GM19397 (cell line): ENCODE measurements around the gene CWC27.

ENCODE experiments used
- ATAC-seq: cut with Tn5 transposase; IDR thresholded peaks from one replicate; pipeline ENCODE4 v1.9.1; 2021; ENCODE audit warnings: mild to moderate bottlenecking, moderate library complexity; ENCODE audit not compliant: unreplicated experiment

The CWC27 gene

DNA sequence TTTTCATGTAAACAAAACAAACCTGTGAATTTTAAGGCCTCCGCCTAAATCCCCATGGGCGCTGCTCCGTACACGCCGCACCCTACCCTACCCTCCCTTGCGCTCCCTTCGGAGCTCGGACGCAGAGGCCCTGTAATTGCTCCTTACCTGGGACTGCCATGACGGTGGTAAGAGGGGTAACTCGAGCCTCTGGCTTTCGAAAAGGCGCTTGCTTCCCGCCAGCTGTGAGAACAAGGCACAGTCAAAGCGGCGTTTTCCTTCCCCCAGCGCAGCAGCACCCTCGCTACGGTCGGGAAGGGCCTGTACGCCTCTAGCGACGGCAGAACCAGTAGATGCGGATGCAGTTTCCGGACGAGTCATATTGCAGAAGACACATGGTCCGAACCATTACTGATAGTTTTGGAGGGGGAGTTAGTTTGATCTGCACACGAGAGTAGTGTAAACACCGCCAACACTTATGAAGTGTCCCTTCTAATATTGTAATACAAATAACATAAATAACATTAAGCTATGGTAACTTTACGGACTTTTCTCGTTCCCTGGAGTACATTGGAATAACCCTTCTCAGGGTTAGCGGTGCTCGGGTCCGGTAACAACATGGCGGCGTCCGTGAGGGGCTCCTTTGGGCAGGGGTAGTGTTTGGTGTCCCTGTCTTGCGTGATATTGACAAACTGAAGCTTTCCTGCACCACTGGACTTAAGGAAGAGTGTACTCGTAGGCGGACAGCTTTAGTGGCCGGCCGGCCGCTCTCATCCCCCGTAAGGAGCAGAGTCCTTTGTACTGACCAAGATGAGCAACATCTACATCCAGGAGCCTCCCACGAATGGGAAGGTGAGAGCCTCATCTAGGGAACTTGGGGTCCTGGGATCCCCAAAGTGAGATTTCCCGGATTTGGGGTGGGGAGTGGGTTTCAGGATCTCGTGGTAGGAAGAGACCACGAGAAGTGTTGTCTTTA, at the start of gene CWC27, which contains the start of gene SREK1IP1:
Gene CWC27 (plus strand): TSS at position 573 of the 955 bp plus-strand sequence. CDS start 217 bp downstream, at position 790.
Gene SREK1IP1 (minus strand): TSS at position 334 of the 955 bp plus-strand sequence. CDS start 174 bp downstream, at position 160.
- peak; percentile 98 for ATAC-seq

GRCh38 chr5:64722588-64722987, 46.1 kb upstream of the CWC27 start:
- ATAC-seq, result no peak

- no peak for ATAC-seq
Observed at GRCh38 chr5:64727150-64727549, 41.6 kb upstream of the CWC27 start.

- ATAC-seq, result no peak
Observed at GRCh38 chr5:64742411-64742810, 26.3 kb upstream of the CWC27 start.

GRCh38 chr5:64742821-64743220, 25.9 kb upstream of the CWC27 start:
- no peak for ATAC-seq

DNA sequence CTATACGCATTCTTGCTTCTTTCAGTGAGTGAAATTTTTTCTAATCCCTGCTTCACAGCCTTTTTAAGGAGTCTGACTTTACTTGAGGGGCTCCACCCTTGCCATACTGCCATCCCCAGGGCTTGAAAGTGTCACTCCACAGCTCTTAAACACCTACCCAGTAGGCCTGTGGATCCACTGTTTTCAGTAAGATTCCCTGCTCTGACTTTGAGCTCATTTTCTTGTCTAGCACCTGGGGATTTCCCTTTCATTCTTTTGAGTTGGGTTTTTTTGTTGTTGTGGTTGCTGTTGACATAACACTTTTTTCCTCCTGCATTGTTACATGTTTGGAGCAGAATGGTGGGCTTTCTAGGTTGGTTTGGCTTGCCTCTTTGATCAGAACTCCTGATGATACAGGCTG, 23.8 kb upstream of the CWC27 start:
- no peak for ATAC-seq

DNA sequence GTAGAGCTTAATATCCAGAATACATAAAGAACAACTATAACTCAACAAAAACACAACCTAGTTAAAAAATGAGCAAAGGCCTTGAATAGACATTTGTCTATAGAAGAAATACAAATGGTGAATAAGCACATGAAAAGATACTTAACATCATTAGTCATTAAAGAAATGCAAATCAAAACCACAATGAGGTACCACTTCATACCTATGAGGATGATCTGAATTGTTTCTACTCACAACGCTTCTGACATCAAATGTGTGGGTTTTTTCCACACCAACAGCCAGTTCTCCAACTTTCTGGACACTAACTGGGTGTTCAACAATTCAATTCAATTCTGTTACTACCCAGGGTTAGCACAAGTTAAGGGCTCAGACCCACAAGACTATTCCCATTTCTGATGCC, 22.3 kb upstream of the CWC27 start:
- no peak for ATAC-seq

DNA sequence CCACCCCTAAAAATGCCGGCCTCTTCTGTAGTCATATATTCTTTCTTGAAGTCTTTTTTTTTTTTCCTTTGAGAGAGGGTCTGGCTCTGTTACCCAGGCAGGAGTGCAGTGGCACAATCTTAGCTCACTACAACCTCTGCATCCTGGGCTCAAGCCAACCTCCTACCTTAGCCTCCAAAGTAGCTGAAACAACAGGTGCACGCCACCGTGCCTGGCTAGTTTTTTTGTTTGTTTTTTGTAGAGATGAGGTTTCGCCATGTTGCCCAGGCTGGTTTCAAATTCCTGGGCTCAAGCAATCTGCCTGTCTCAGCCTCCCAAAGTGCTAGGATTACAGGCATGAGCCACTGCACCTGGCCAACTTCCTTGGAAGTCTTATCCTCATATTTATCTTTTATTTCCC, 19.3 kb upstream of the CWC27 start:
- ATAC-seq, result no peak

DNA sequence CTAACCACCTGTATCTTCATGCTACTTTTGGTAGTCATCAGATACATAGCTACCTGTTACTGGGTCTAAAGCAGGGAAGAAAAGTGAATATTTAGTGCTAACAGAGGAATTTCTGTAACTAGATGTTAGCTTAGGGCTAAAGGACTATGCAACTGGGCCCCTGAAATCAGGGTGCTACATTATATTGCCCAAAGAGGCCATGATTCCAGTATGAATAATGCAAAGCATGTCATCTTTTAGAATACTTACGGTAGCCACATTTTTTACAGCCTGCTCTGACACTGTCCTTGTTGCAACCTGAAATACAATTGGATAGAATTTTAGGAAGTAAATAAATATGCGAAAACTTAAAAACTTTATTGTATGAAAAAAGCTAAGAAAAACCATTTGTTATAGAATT, 14.7 kb upstream of the CWC27 start:
- no peak for ATAC-seq

DNA sequence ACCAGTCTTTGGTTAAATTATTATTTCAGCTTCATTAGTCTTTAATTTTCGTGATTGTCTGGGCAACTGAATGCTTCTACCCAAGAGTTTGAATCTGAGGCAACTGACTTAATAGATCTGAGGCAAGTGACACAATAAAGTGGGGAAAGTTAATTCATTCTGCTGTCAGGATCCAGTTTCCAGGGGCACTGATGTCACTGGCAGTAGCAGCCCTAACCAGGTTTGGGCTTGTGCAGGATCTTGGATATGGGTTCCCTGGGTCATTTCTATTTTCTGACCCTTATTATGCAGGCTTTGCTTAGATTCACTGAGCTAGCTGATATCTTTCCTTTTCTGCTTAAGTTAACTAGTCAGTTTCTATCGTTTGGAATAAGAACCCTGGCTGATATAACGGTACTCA, 9.8 kb upstream of the CWC27 start:
- ATAC-seq, result no peak

- ATAC-seq, result no peak
Observed at GRCh38 chr5:64759960-64760660, 8.6 kb upstream of the CWC27 start.

DNA sequence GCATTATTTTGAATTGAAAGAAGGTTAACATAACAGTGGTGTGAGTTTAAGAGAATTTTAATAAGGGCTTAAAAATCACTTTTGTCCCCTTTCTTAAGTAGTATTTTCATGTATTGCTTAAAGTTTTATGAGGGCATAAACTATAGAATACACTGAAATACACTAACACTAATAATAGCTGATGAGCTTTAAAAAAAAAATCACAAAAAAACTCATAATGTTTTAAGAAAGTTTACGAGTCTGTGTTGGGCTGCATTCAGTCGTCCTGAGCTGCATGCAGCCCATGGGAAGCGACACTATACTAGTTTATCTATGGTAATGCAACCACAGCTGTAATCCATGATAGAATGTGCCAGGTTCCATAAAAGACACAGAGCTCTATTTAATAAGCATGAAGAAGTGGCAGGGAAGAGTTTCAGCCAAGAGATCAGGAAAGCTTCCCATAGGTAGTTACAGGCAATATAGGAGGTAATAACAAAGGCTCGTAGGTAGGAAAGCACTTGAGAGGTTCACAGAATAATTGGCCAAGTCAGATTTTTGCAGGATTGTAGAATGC, 4.7 kb upstream of the CWC27 start:
- no peak for ATAC-seq

DNA sequence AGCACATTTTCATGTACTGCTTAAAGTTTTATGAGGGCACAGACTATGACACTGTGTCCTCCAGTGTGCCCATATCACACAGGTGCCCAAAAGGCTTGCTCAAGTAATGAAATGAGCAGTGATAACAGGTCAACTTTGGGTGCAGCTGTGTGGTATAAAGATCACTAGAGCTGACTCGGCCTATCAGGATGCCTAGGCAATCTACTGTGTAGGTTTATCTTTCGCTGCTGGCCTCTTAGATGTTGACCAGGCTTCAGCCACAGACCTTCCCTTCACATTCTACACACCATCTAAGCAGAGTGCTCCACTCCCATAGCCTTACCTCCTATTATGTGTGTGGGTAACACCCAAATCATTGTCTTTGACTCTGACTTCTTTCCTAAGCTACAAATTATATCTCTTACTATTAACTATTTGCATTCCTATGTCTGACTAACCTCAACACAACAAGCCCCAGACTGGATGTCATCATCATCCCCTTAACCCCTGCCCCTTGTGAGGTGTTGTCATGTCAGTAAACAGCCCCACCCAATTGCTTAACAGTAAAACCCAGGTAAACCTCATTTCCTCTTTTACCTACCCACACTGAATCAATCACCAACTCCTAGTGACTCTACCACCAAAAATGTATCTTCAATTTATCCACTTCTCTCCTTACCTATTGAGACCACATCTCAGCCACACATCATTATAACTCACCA, 2.8 kb upstream of the CWC27 start:
- ATAC-seq, result no peak

- no peak for ATAC-seq
Observed at GRCh38 chr5:64766941-64767340, 1.8 kb upstream of the CWC27 start.

DNA sequence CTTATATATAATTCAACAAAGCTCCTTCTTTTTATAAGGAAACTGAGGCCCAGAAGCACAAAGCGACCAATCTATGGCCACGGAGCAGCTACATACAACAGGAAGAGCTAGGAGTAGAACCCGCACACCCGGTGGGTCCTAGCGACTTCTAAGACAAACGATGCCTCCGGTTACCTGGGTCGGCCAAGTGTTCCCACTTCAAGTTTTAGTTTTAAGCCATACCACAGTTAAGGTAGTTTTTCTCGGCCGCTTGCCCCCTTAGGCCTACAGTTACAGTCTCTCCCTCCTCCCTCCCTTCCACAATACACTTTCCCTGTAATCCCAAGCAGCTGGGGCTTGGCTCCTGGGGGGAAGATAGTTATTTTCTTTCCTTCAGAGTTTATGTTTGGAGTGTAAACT, 772 bp upstream of the CWC27 start:
- peak; percentile 1 for ATAC-seq

GRCh38 chr5:64769855-64770254, 1.1 kb downstream of the CWC27 start:
- no peak for ATAC-seq

DNA sequence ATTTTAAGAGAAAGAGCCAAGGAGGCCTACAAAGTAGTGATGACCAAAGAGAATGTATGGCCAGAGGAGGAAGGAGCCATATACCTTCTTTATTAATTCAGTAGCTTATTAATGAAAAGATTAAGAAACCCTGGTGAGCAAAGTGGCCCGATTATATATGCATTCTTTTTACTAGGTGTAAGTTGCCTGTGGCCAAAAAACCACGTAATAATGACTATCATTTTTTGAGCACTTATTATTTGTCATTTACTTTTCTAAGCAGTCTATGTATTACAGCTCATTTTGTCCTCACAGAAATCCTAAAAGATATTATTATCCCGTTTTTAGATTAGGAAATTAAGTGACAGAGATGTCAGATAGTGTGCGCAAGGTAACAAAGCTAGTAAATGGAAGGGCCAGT, 3.0 kb downstream of the CWC27 start:
- no peak for ATAC-seq

DNA sequence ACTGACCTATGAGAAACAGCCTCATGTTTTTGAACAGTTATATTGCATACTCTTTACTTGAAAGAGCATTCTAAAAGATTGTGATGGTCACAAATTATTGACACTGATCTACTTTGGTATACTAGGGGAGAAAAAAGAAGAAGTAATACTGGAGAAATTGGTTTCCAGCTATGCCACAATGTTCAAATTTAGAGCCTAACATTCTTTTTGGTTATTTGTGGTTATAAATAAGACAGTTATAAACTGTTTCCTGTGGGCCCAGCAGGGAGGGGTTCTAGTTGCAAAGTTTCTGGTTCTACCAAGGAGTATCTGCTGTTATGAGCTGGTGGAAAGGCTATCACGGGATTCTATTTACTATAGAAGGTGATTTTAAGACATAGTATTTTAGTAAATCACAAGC, 4.8 kb downstream of the CWC27 start:
- ATAC-seq, result peak; percentile 43

- no peak for ATAC-seq
Observed at GRCh38 chr5:64775291-64775690, 6.6 kb downstream of the CWC27 start.

- ATAC-seq, result peak; percentile 84
Observed at GRCh38 chr5:64784451-64785025, 15.8 kb downstream of the CWC27 start.

- ATAC-seq, result no peak
Observed at GRCh38 chr5:64786372-64786771, 17.6 kb downstream of the CWC27 start.
